HEK293 (cell line): ENCODE measurements around the gene RPL27.
A peak's percentile ranks its signal among the peaks of the same experiment; 100 is the strongest.

Experiments used
- GLIS2 ChIP-seq: fragments of 450-650 bp; formaldehyde crosslinking; IDR thresholded peaks from 2 replicates; pipeline ENCODE4 v1.5.1; 2016; ENCODE audit warnings: missing biosample characterization, missing genetic modification characterization
- KLF10 ChIP-seq: fragments of 450-650 bp; IDR thresholded peaks from 2 replicates; pipeline ENCODE4 v1.5.1; 2018; ENCODE audit warnings: missing biosample characterization, mild to moderate bottlenecking, missing genetic modification characterization
- ZFP69B ChIP-seq: fragments of 450-650 bp; formaldehyde crosslinking; IDR thresholded peaks from 2 replicates; pipeline ENCODE4 v1.5.1; 2016; ENCODE audit warnings: missing biosample characterization, missing genetic modification characterization
- ZNF114 ChIP-seq: fragments of 450-650 bp; formaldehyde crosslinking; IDR thresholded peaks from 2 replicates; pipeline ENCODE4 v1.5.0; 2017; ENCODE audit warnings: missing biosample characterization, missing genetic modification characterization
- ZNF138 ChIP-seq: fragments of 450-650 bp; formaldehyde crosslinking; IDR thresholded peaks from 2 replicates; pipeline ENCODE4 v1.5.1; 2016; ENCODE audit warnings: missing biosample characterization, missing genetic modification characterization, borderline replicate concordance
- ZNF274 ChIP-seq, 2 experiments: fragments of 200-500 bp in 1 of 2; fragments of 450-650 bp in 1 of 2; sonication (Bioruptor generic) in 1 of 2; formaldehyde crosslinking in 1 of 2; IDR thresholded peaks; 2 replicates each; pipeline versions ENCODE4 v1.5.1 to v1.6.1; 2014 to 2016; ENCODE audit warnings: borderline replicate concordance in 1 of 2, inconsistent platforms in 1 of 2, low read length in 1 of 2, missing biosample characterization in 1 of 2, missing genetic modification characterization in 1 of 2
- ZNF341 ChIP-seq: fragments of 450-650 bp; formaldehyde crosslinking; IDR thresholded peaks from 2 replicates; pipeline ENCODE4; 2016; ENCODE audit warnings: low read depth, missing biosample characterization, missing genetic modification characterization
- ZNF423 ChIP-seq: fragments of 450-650 bp; formaldehyde crosslinking; IDR thresholded peaks from 2 replicates; pipeline ENCODE4 v1.5.1; 2016; ENCODE audit warnings: missing biosample characterization, missing genetic modification characterization
- ZNF561 ChIP-seq: fragments of 450-650 bp; IDR thresholded peaks from 2 replicates; pipeline ENCODE4 v1.5.1; 2018; ENCODE audit warnings: missing biosample characterization, missing genetic modification characterization, borderline replicate concordance
- ZNF776 ChIP-seq: fragments of 450-650 bp; formaldehyde crosslinking; IDR thresholded peaks from 2 replicates; pipeline ENCODE4 v1.5.0; 2017; ENCODE audit warnings: missing biosample characterization, missing genetic modification characterization, borderline replicate concordance
- TF ChIP-seq, protein P1 (sequence below): fragments of 450-650 bp; formaldehyde crosslinking; IDR thresholded peaks from 2 replicates; pipeline ENCODE4 v1.5.1; 2016; ENCODE audit warnings: missing biosample characterization, missing genetic modification characterization
- TF ChIP-seq, protein P2 (sequence below): fragments of 450-650 bp; formaldehyde crosslinking; IDR thresholded peaks from 2 replicates; pipeline ENCODE4 v1.5.1; 2016; ENCODE audit warnings: missing biosample characterization, missing genetic modification characterization
- TF ChIP-seq, protein P3 (sequence below): fragments of 450-650 bp; formaldehyde crosslinking; conservative IDR thresholded peaks from 2 replicates; pipeline ENCODE4 v1.5.1; 2016; ENCODE audit warnings: low read depth, missing biosample characterization, missing genetic modification characterization
- TF ChIP-seq, protein P4 (sequence below): fragments of 450-650 bp; formaldehyde crosslinking; IDR thresholded peaks from 2 replicates; pipeline ENCODE4 v1.5.1; 2016; ENCODE audit warnings: missing biosample characterization, missing genetic modification characterization
- TF ChIP-seq, protein P5 (sequence below): fragments of 450-650 bp; formaldehyde crosslinking; conservative IDR thresholded peaks from 2 replicates; pipeline ENCODE4 v1.5.1; 2016; ENCODE audit warnings: low read depth, missing biosample characterization, missing genetic modification characterization
- TF ChIP-seq, protein P6 (sequence below): IDR thresholded peaks from 2 replicates; pipeline ENCODE4 v1.6.1; 2011; ENCODE audit warnings: mild to moderate bottlenecking, low read depth, low read length, borderline replicate concordance

RPL27 gene

DNA sequence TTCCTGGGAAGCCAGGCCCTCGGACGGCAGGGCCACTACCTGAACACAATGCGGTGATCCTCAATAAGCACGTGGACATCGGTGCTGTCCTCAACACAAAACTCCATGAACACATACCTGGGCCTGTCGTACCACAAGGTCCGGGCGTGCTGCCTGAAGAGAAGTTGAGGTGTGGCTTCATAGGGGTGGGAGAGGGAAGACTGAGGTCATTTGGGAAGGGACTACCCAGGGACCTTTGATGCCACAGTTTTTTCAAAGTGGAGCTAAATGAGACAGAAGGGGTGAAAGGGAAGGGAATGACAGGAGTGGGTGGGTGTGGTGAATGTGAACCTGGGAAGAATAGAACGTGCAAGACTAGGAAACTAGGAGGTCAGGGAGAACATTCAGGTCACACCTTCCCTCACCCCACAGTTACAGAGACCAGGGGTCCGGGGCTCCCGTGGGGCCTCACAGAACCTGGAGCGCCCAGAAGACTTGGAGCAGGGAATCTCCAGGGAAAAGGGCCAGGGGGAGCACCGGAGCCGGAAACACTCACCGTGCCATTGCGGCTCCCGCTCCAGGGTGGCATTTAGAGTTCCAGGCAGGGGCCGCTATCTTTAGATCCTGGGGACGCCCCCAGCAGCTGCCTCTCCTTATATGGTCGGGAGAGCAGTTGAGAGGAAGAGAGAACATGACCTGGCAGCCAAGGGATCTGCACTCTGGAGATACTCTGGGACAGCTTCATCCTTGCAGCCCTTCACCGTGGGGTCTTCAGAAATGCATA lies 18.5 kb upstream of the RPL27 start, which contains the start of gene PTGES3L (continued):
- TF ChIP-seq, protein P1, sequence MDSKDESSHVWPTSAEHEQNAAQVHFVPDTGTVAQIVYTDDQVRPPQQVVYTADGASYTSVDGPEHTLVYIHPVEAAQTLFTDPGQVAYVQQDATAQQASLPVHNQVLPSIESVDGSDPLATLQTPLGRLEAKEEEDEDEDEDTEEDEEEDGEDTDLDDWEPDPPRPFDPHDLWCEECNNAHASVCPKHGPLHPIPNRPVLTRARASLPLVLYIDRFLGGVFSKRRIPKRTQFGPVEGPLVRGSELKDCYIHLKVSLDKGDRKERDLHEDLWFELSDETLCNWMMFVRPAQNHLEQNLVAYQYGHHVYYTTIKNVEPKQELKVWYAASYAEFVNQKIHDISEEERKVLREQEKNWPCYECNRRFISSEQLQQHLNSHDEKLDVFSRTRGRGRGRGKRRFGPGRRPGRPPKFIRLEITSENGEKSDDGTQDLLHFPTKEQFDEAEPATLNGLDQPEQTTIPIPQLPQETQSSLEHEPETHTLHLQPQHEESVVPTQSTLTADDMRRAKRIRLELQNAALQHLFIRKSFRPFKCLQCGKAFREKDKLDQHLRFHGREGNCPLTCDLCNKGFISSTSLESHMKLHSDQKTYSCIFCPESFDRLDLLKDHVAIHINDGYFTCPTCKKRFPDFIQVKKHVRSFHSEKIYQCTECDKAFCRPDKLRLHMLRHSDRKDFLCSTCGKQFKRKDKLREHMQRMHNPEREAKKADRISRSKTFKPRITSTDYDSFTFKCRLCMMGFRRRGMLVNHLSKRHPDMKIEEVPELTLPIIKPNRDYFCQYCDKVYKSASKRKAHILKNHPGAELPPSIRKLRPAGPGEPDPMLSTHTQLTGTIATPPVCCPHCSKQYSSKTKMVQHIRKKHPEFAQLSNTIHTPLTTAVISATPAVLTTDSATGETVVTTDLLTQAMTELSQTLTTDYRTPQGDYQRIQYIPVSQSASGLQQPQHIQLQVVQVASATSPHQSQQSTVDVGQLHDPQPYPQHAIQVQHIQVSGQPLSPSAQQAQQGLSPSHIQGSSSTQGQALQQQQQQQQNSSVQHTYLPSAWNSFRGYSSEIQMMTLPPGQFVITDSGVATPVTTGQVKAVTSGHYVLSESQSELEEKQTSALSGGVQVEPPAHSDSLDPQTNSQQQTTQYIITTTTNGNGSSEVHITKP (tag by site-specific recombination) = peak; percentile 65
- TF ChIP-seq, protein P2, sequence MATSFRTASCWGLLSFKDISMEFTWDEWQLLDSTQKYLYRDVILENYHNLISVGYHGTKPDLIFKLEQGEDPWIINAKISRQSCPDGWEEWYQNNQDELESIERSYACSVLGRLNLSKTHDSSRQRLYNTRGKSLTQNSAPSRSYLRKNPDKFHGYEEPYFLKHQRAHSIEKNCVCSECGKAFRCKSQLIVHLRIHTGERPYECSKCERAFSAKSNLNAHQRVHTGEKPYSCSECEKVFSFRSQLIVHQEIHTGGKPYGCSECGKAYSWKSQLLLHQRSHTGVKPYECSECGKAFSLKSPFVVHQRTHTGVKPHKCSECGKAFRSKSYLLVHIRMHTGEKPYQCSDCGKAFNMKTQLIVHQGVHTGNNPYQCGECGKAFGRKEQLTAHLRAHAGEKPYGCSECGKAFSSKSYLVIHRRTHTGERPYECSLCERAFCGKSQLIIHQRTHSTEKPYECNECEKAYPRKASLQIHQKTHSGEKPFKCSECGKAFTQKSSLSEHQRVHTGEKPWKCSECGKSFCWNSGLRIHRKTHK (tag by site-specific recombination) = no peak
- TF ChIP-seq, protein P3, sequence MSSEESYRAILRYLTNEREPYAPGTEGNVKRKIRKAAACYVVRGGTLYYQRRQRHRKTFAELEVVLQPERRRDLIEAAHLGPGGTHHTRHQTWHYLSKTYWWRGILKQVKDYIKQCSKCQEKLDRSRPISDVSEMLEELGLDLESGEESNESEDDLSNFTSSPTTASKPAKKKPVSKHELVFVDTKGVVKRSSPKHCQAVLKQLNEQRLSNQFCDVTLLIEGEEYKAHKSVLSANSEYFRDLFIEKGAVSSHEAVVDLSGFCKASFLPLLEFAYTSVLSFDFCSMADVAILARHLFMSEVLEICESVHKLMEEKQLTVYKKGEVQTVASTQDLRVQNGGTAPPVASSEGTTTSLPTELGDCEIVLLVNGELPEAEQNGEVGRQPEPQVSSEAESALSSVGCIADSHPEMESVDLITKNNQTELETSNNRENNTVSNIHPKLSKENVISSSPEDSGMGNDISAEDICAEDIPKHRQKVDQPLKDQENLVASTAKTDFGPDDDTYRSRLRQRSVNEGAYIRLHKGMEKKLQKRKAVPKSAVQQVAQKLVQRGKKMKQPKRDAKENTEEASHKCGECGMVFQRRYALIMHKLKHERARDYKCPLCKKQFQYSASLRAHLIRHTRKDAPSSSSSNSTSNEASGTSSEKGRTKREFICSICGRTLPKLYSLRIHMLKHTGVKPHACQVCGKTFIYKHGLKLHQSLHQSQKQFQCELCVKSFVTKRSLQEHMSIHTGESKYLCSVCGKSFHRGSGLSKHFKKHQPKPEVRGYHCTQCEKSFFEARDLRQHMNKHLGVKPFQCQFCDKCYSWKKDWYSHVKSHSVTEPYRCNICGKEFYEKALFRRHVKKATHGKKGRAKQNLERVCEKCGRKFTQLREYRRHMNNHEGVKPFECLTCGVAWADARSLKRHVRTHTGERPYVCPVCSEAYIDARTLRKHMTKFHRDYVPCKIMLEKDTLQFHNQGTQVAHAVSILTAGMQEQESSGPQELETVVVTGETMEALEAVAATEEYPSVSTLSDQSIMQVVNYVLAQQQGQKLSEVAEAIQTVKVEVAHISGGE (tag by site-specific recombination) = peak; percentile 88
- TF ChIP-seq ZNF114 (tag by site-specific recombination) = no peak
- TF ChIP-seq ZNF561 (tag by site-specific recombination) = peak; percentile 50; the same call in 1 of the 2 replicates
- TF ChIP-seq ZNF274 (IDR thresholded peaks at IDR 0.05; ENCODE audit: low read length) = no peak
- no peak for TF ChIP-seq ZNF274 (tag by site-specific recombination; IDR thresholded peaks at IDR 0.05; ENCODE audit: borderline replicate concordance)
- TF ChIP-seq ZFP69B (tag by site-specific recombination) = no peak
- peak; percentile 92 for TF ChIP-seq GLIS2
- TF ChIP-seq, protein P4, sequence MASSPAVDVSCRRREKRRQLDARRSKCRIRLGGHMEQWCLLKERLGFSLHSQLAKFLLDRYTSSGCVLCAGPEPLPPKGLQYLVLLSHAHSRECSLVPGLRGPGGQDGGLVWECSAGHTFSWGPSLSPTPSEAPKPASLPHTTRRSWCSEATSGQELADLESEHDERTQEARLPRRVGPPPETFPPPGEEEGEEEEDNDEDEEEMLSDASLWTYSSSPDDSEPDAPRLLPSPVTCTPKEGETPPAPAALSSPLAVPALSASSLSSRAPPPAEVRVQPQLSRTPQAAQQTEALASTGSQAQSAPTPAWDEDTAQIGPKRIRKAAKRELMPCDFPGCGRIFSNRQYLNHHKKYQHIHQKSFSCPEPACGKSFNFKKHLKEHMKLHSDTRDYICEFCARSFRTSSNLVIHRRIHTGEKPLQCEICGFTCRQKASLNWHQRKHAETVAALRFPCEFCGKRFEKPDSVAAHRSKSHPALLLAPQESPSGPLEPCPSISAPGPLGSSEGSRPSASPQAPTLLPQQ (tag by site-specific recombination) = no peak
- TF ChIP-seq ZNF341 (tag by site-specific recombination) = peak; percentile 21
- TF ChIP-seq KLF10 (tag by site-specific recombination) = no peak
- TF ChIP-seq, protein P5, sequence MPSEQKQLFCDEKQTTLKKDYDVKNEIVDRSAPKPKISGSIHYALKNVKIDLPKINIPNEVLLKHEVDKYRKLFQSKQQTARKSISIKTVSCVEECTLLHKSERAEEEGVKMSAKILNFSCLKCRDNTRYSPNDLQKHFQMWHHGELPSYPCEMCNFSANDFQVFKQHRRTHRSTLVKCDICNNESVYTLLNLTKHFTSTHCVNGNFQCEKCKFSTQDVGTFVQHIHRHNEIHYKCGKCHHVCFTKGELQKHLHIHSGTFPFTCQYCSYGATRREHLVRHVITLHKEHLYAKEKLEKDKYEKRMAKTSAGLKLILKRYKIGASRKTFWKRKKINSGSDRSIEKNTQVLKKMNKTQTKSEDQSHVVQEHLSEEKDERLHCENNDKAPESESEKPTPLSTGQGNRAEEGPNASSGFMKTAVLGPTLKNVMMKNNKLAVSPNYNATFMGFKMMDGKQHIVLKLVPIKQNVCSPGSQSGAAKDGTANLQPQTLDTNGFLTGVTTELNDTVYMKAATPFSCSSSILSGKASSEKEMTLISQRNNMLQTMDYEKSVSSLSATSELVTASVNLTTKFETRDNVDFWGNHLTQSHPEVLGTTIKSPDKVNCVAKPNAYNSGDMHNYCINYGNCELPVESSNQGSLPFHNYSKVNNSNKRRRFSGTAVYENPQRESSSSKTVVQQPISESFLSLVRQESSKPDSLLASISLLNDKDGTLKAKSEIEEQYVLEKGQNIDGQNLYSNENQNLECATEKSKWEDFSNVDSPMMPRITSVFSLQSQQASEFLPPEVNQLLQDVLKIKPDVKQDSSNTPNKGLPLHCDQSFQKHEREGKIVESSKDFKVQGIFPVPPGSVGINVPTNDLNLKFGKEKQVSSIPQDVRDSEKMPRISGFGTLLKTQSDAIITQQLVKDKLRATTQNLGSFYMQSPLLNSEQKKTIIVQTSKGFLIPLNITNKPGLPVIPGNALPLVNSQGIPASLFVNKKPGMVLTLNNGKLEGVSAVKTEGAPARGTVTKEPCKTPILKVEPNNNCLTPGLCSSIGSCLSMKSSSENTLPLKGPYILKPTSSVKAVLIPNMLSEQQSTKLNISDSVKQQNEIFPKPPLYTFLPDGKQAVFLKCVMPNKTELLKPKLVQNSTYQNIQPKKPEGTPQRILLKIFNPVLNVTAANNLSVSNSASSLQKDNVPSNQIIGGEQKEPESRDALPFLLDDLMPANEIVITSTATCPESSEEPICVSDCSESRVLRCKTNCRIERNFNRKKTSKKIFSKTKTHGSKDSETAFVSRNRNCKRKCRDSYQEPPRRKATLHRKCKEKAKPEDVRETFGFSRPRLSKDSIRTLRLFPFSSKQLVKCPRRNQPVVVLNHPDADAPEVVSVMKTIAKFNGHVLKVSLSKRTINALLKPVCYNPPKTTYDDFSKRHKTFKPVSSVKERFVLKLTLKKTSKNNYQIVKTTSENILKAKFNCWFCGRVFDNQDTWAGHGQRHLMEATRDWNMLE (tag by site-specific recombination) = 0 out of 2 replicates have a peak, but pooled peaks have one; percentile 12
- 0 out of 2 replicates have a peak, but pooled peaks have one; percentile 46 for TF ChIP-seq ZNF423 (tag by site-specific recombination)
- TF ChIP-seq ZNF776 = no peak
- no peak for TF ChIP-seq ZNF138 (tag by site-specific recombination)
- TF ChIP-seq, protein P6, sequence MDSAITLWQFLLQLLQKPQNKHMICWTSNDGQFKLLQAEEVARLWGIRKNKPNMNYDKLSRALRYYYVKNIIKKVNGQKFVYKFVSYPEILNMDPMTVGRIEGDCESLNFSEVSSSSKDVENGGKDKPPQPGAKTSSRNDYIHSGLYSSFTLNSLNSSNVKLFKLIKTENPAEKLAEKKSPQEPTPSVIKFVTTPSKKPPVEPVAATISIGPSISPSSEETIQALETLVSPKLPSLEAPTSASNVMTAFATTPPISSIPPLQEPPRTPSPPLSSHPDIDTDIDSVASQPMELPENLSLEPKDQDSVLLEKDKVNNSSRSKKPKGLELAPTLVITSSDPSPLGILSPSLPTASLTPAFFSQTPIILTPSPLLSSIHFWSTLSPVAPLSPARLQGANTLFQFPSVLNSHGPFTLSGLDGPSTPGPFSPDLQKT = peak; percentile 63; the same call in 1 of the 2 replicates
